Measurements from ENCODE around the gene SLC27A1. TPM values are rescaled to one million over a fixed set of nuclear protein-coding genes. Genes with fewer than 3 reads are reported as not detected.
A peak's percentile ranks its signal among the peaks of the same experiment; 100 is the strongest.

SLC27A1 gene
- total RNA-seq, 2 donors from 2014 or later, result 2.2 to 6.0 TPM

GRCh38 chr19:17519967-17520366 is 49.6 kb downstream of the SLC27A1 start:
- Mint-ChIP-seq H3K27ac (no peak overlapping the region), H3K4me3 (no peak overlapping the region), H3K27me3 (no peaks in the 10 kb centered on the region), H3K9me3 (no peaks in the 10 kb centered on the region), H3K36me3 (peaks cover 6% of the 10 kb centered on the region), H3K4me1 (ENCODE audit: low read depth in 2 of 2) (peaks cover 19 to 20% of the 10 kb centered on the region in 2 donors)
- DNase-seq (ENCODE audit: low spot score), result no peak
- no peak for ATAC-seq

DNA sequence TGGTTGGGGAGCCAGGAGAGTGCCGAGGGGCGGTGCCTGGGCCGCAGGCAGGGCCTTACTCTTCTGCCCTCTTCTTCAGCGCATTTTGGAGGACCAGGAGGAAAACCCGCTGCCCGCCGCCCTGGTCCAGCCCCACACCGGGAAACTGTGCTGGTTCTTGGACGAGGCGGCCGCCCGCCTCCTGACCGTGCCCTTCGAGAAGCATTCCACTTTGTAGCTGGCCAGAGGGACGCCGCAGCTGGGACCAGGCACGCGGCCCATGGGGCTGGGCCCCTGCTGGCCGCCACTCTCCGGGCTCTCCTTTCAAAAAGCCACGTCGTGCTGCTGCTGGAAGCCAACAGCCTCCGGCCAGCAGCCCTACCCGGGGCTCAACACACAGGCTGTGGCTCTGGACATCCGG is 50.5 kb downstream of the SLC27A1 start:
- DNase-seq (ENCODE audit: low spot score) (no peak), ATAC-seq (no peak)
- Mint-ChIP-seq H3K4me3 (no peak overlapping the region), H3K27ac (no peak overlapping the region), H3K36me3 (peaks cover 6% of the 10 kb centered on the region), H3K27me3 (no peaks in the 10 kb centered on the region), H3K4me1 (ENCODE audit: low read depth in 2 of 2) (peaks cover 19 to 20% of the 10 kb centered on the region in 2 donors), H3K9me3 (no peaks in the 10 kb centered on the region)

DNA sequence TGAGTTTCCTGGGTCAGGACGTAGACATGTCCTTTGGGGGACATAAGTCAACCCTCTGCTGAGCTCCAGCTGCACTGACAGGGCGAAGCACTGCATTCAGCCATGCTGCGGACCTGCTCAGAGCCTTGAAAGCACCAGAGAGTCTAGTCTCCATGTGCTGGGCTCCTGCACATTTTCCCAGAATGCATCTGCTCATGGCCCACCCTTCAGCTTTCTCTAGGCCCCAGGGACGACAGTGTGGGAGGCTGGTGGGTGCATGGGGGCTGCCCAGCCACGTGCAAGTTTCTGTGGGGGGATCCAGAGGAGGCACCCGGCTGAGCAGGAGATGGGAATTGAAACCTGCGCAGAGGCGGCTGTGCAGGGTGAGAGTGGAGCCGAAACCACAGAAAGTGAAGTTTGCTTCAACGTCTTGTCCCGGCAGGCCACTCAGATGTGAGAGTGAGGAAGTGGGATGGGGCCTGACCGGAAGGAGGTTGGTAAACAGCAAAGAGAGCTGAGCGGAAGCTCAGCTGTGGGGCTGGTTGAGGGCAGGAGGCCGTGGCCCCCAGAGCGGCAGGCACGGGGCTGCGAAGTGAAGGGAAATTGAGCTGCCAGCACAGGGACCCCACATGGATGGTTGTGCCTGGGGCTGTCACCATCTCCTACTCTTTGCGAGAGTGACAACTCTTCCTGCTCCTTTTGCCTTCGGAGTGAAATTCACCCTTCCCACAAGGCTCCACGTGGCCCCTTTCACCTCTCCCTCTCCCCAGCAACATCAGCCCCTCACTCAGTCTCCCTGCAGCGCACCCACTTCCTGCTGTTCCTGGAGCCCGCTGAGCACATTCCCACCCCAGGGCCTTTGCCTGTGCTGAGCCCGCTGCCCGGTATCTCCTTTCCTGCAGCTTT is 52.9 kb downstream of the SLC27A1 start:
- H3K4me3 Mint-ChIP-seq, result peak overlapping the region; percentile 81
- peak overlapping the region; percentile 89 to 96 for H3K27ac Mint-ChIP-seq
- H3K4me1 Mint-ChIP-seq (ENCODE audit: low read depth in 2 of 2), result peaks cover 19 to 20% of the 10 kb centered on the region in 2 donors
- ATAC-seq, result peak; percentile 95 to 97
- no peaks in the 10 kb centered on the region for H3K27me3 Mint-ChIP-seq
- H3K36me3 Mint-ChIP-seq, result no peaks in the 10 kb centered on the region
- no peaks in the 10 kb centered on the region for H3K9me3 Mint-ChIP-seq
- peak; percentile 85 for DNase-seq (ENCODE audit: low spot score)

DNA sequence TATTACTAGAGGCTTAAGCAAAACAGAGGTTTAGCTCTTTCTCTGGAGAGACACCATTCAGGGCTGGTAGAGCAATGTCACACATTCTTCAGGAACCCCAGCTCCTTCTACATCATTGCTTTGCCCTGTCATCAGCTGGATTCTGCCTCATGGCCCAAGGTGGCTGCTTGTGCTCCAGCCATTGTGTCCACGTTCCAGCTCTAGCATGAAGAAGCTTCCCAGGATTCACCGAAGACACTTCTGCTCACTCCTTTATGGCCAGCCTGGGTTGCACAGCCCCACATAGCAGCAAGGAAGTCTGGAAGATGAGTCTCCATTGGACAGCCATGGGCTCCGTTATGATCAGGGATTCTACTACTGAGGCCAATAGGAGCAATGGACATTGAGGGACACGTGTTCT is 54.3 kb downstream of the SLC27A1 start:
- Mint-ChIP-seq H3K9me3 (peaks cover 5% of the 10 kb centered on the region), H3K4me3 (no peak overlapping the region), H3K27ac (peak overlapping the region; percentile 89 to 96), H3K27me3 (no peaks in the 10 kb centered on the region), H3K36me3 (no peaks in the 10 kb centered on the region), H3K4me1 (ENCODE audit: low read depth in 2 of 2) (peaks cover 25 to 30% of the 10 kb centered on the region in 2 donors)
- DNase-seq (ENCODE audit: low spot score), result no peak
- ATAC-seq, result no peak

DNA sequence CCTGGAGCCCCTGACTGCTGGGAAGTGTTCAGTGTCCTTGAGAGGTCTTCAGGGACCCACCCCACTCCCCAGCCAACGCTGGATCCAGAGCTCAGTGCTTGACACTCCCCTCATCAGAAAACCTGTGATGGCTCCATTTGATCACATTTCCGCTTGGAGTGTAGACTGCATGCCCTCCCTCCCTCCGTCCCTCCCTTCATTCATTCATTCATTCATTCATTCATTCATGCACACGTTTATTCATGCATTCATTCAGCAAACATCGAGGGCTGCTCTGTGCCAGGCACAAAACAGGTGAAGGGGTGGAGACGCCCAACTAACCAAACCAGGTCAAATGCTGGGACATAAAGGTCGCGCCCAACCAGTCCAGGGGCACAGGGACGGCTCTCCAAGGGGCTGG is 54.8 kb downstream of the SLC27A1 start:
- H3K27me3 Mint-ChIP-seq, result no peaks in the 10 kb centered on the region
- no peak overlapping the region for H3K27ac Mint-ChIP-seq
- H3K4me1 Mint-ChIP-seq (ENCODE audit: low read depth in 2 of 2), result peaks cover 25 to 30% of the 10 kb centered on the region in 2 donors
- H3K4me3 Mint-ChIP-seq, result no peak overlapping the region
- H3K9me3 Mint-ChIP-seq, result peaks cover 5% of the 10 kb centered on the region
- H3K36me3 Mint-ChIP-seq, result no peaks in the 10 kb centered on the region
- no peak for DNase-seq (ENCODE audit: low spot score)
- ATAC-seq, result no peak

- Mint-ChIP-seq H3K4me1 (ENCODE audit: low read depth in 2 of 2) (peaks cover 25 to 30% of the 10 kb centered on the region in 2 donors), H3K9me3 (peaks cover 5% of the 10 kb centered on the region), H3K27me3 (no peaks in the 10 kb centered on the region), H3K4me3 (no peak overlapping the region), H3K27ac (no peak overlapping the region), H3K36me3 (no peaks in the 10 kb centered on the region)
- no peak for DNase-seq (ENCODE audit: low spot score)
- no peak for ATAC-seq
Observed at GRCh38 chr19:17526922-17527321, 56.6 kb downstream of the SLC27A1 start.

DNA sequence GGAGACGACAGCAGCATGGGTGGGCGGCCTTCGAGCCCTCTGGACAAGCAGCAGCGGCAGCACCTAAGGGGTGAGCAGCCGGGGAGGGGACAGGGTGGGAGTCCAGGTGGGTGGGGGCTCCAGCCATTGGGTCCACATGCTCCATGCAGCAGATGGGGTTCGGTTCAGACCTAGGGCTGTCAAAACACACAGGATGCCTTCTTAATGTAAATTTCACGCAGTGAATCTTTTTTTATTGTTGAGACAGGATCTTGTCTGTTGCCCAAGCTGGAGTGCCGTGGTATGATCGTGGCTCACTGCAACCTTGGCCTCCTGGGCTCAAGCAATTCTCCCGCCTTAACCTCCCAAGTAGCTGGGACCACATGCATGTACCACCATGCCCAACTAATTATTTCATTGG is 57.0 kb downstream of the SLC27A1 start:
- Mint-ChIP-seq H3K27me3 (no peaks in the 10 kb centered on the region), H3K9me3 (peaks cover 5% of the 10 kb centered on the region), H3K4me1 (ENCODE audit: low read depth in 2 of 2) (peaks cover 25 to 30% of the 10 kb centered on the region in 2 donors), H3K4me3 (no peak overlapping the region), H3K27ac (no peak overlapping the region), H3K36me3 (no peaks in the 10 kb centered on the region)
- DNase-seq (ENCODE audit: low spot score), result no peak
- no peak for ATAC-seq

DNA sequence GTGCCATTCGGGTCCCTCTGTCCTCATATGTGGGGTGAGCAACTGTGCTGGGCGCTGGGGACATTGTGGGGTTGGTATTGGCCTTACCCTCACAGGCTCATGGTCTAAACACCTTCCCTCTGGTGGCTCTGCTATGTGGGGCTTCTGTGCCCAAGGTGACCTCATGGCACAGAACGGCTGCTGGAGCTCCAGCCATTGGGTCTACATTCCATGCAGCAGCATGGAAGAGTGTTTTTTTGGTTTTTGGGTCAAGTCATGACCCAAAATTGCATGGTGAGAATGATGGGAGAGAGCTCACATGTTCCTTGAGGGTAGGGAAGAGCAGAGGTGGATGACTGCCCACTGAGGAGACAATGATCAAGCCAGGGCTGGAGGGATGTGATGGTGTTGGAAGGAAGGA is 58.3 kb downstream of the SLC27A1 start:
- Mint-ChIP-seq H3K4me1 (ENCODE audit: low read depth in 2 of 2) (peaks cover 13 to 18% of the 10 kb centered on the region in 2 donors), H3K36me3 (no peaks in the 10 kb centered on the region), H3K9me3 (peaks cover 5% of the 10 kb centered on the region), H3K4me3 (peak overlapping the region; percentile 27), H3K27ac (no peak overlapping the region), H3K27me3 (no peaks in the 10 kb centered on the region)
- ATAC-seq, result no peak
- no peak for DNase-seq (ENCODE audit: low spot score)

GRCh38 chr19:17529239-17530158 is 59.2 kb downstream of the SLC27A1 start:
- H3K27me3 Mint-ChIP-seq, result no peaks in the 10 kb centered on the region
- no peak overlapping the region for H3K27ac Mint-ChIP-seq
- ATAC-seq (no peak), DNase-seq (ENCODE audit: low spot score) (no peak)
- H3K4me3 Mint-ChIP-seq, result no peak overlapping the region
- peaks cover 5% of the 10 kb centered on the region for H3K9me3 Mint-ChIP-seq
- H3K4me1 Mint-ChIP-seq (ENCODE audit: low read depth in 2 of 2), result peaks cover 5 to 11% of the 10 kb centered on the region in 2 donors
- H3K36me3 Mint-ChIP-seq, result no peaks in the 10 kb centered on the region

GRCh38 chr19:17530586-17530985 is 60.3 kb downstream of the SLC27A1 start:
- no peak overlapping the region for H3K27ac Mint-ChIP-seq
- ATAC-seq (peak in 1 of 2 donors; percentile 54), DNase-seq (ENCODE audit: low spot score) (no peak)
- no peak overlapping the region for H3K4me3 Mint-ChIP-seq
- H3K36me3 Mint-ChIP-seq, result no peaks in the 10 kb centered on the region
- H3K27me3 Mint-ChIP-seq, result no peaks in the 10 kb centered on the region
- H3K9me3 Mint-ChIP-seq, result peaks cover 5% of the 10 kb centered on the region
- H3K4me1 Mint-ChIP-seq (ENCODE audit: low read depth in 2 of 2), result peaks cover 5 to 11% of the 10 kb centered on the region in 2 donors

DNA sequence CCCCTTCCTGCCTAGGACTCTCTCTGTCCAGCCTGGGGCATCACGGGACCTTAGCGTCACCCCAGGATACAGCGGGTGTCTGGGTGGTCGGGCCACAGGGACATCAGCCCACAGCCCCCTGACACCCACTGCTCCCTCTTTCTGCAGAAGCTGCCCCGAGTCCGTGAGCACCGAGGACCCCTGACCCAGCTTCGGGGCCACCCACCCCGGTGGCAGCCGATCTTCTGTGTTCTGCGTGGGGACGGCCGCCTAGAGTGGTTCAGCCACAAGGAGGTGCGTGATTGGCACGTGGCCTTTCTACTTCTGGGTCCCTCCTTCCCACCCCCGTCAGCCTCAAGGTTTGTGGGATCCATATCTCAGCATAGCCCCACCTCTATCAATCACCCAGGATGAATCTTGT is 61.8 kb downstream of the SLC27A1 start:
- Mint-ChIP-seq H3K27ac (no peak overlapping the region), H3K4me1 (ENCODE audit: low read depth in 2 of 2) (peaks cover 5 to 11% of the 10 kb centered on the region in 2 donors), H3K9me3 (peaks cover 5% of the 10 kb centered on the region), H3K4me3 (no peak overlapping the region), H3K36me3 (no peaks in the 10 kb centered on the region), H3K27me3 (no peaks in the 10 kb centered on the region)
- ATAC-seq (peak in 1 of 2 donors; percentile 24), DNase-seq (ENCODE audit: low spot score) (no peak)

- Mint-ChIP-seq H3K27ac (no peak overlapping the region), H3K4me1 (ENCODE audit: low read depth in 2 of 2) (peaks cover 5 to 11% of the 10 kb centered on the region in 2 donors), H3K4me3 (no peak overlapping the region), H3K9me3 (peaks cover 5% of the 10 kb centered on the region), H3K36me3 (no peaks in the 10 kb centered on the region), H3K27me3 (no peaks in the 10 kb centered on the region)
- DNase-seq (ENCODE audit: low spot score) (no peak), ATAC-seq (no peak)
Observed at GRCh38 chr19:17532557-17532956, 62.2 kb downstream of the SLC27A1 start.

- no peak overlapping the region for H3K27ac Mint-ChIP-seq
- H3K36me3 Mint-ChIP-seq, result no peaks in the 10 kb centered on the region
- ATAC-seq (no peak), DNase-seq (ENCODE audit: low spot score) (no peak)
- peaks cover 11 to 15% of the 10 kb centered on the region in 2 donors for H3K4me1 Mint-ChIP-seq (ENCODE audit: low read depth in 2 of 2)
- H3K9me3 Mint-ChIP-seq, result no peaks in the 10 kb centered on the region
- H3K4me3 Mint-ChIP-seq, result no peak overlapping the region
- no peaks in the 10 kb centered on the region for H3K27me3 Mint-ChIP-seq
Observed at GRCh38 chr19:17534767-17535166, 64.4 kb downstream of the SLC27A1 start.

- ATAC-seq (no peak), DNase-seq (ENCODE audit: low spot score) (no peak)
- peaks cover 17 to 19% of the 10 kb centered on the region in 2 donors for H3K4me1 Mint-ChIP-seq (ENCODE audit: low read depth in 2 of 2)
- H3K36me3 Mint-ChIP-seq, result no peaks in the 10 kb centered on the region
- no peaks in the 10 kb centered on the region for H3K9me3 Mint-ChIP-seq
- no peaks in the 10 kb centered on the region for H3K27me3 Mint-ChIP-seq
- H3K27ac Mint-ChIP-seq, result no peak overlapping the region
- H3K4me3 Mint-ChIP-seq, result no peak overlapping the region
Observed at GRCh38 chr19:17536955-17537354, 66.6 kb downstream of the SLC27A1 start.
